Ascending aorta (tissue), 2 donors: Measurements from ENCODE around the gene PDZRN3. TPM values are rescaled to one million over a fixed set of nuclear protein-coding genes. Genes with fewer than 3 reads are reported as not detected.

Experiments
- DNase-seq, 2 donors: peaks; one replicate each; pipeline ENCODE4 v3.0.0-alpha.2; 2019; ENCODE audit warnings: low spot score in 2 of 2
- H3K27ac ChIP-seq, 2 donors: fragments of 200-600 bp; sonication (generic); one replicate each; pipeline ENCODE4 v1.5.1; 2016 to 2017; ENCODE audit warnings: mild to moderate bottlenecking in 1 of 2
- H3K27me3 ChIP-seq: fragments of 200-600 bp; sonication (generic); one replicate; pipeline ENCODE4 v1.5.1; 2017
- H3K36me3 ChIP-seq, 2 donors: fragments of 200-600 bp; sonication (generic); one replicate each; pipeline ENCODE4 v1.5.1; 2016
- H3K4me1 ChIP-seq, 2 donors: fragments of 200-600 bp; sonication (generic); one replicate each; pipeline ENCODE4 v1.5.1; 2016 to 2017; ENCODE audit warnings: mild to moderate bottlenecking in 1 of 2
- H3K4me3 ChIP-seq, 2 donors: fragments of 200-600 bp; sonication (generic); one replicate each; pipeline ENCODE4 v1.5.1; 2016 to 2017; ENCODE audit warnings: mild to moderate bottlenecking in 1 of 2
- H3K9me3 ChIP-seq, 2 donors: fragments of 200-600 bp; sonication (generic); one replicate each; pipeline ENCODE4 v1.5.1; 2016
- CTCF ChIP-seq, 3 experiments: fragments of 200-600 bp in 2 of 3; fragments of 450-650 bp in 1 of 3; sonication (generic) in 2 of 3; IDR thresholded peaks; one replicate each; pipeline ENCODE4 v1.5.1; 2016 to 2019; ENCODE audit warnings: antibody characterized with exemption in 3 of 3, mild to moderate bottlenecking in 1 of 3, moderate library complexity in 1 of 3
- intact Hi-C: fragments of 100-400 bp; cut with DNase I; formaldehyde crosslinking; loops from one replicate; pipeline ENCODE4 v1.15.1; 2023
- total RNA-seq: library from RNA; depleted of rRNA; stranded (reverse); fragments of >200 nt; gene quantifications from one replicate; pipeline ENCODE4 v1.1.0, GENCODE V29; 2016

PDZRN3 gene
- total RNA-seq, 1 donor from 2014 or later: 71.9 TPM

- H3K9me3 ChIP-seq: no peaks in the 10 kb centered on the region
- intact Hi-C loops: loop anchor here (10.0 kb wide), 1 partner anchor 273 kb away; no protein-coding TSS in a partner anchor
- TF ChIP-seq CTCF (IDR thresholded peaks at IDR 0.05): no peak
- no peak for DNase-seq
- H3K27ac ChIP-seq: no peak overlapping the region
- no peaks in the 10 kb centered on the region for H3K36me3 ChIP-seq
- H3K4me1 ChIP-seq: peaks cover 4 to 36% of the 10 kb centered on the region in 2 donors
- H3K4me3 ChIP-seq: no peak overlapping the region
- no peaks in the 10 kb centered on the region for H3K27me3 ChIP-seq
Measured at GRCh38 chr3:73497646-73498406, 126.9 kb downstream of the PDZRN3 start.

GRCh38 chr3:73493543-73494308 lies 131.0 kb downstream of the PDZRN3 start:
- DNase-seq: no peak
- no peak for TF ChIP-seq CTCF (IDR thresholded peaks at IDR 0.05)
- H3K36me3 ChIP-seq: no peaks in the 10 kb centered on the region
- H3K27me3 ChIP-seq: no peaks in the 10 kb centered on the region
- peak overlapping the region in 1 of 2 donors; percentile 44 for H3K27ac ChIP-seq
- peaks cover 4 to 41% of the 10 kb centered on the region in 2 donors for H3K4me1 ChIP-seq
- intact Hi-C loops: loop anchor here (10.0 kb wide), 1 partner anchor 269 kb away; no protein-coding TSS in a partner anchor
- H3K9me3 ChIP-seq: no peaks in the 10 kb centered on the region
- peak overlapping the region; percentile 31 to 33 for H3K4me3 ChIP-seq

GRCh38 chr3:73492186-73492585 lies 132.6 kb downstream of the PDZRN3 start:
- intact Hi-C loops: loop anchor here (10.0 kb wide), 1 partner anchor 267 kb away; no protein-coding TSS in a partner anchor
- Histone ChIP-seq H3K27ac (no peak overlapping the region), H3K9me3 (no peaks in the 10 kb centered on the region), H3K4me3 (no peak overlapping the region), H3K36me3 (no peaks in the 10 kb centered on the region), H3K4me1 (peaks cover 4 to 52% of the 10 kb centered on the region in 2 donors), H3K27me3 (no peaks in the 10 kb centered on the region)
- TF ChIP-seq CTCF (IDR thresholded peaks at IDR 0.05): no peak
- DNase-seq: no peak

- peak overlapping the region in 1 of 2 donors; percentile 12 for H3K27ac ChIP-seq
- intact Hi-C loops: loop anchor here (10.0 kb wide), 1 partner anchor 266 kb away; no protein-coding TSS in a partner anchor
- no peak for DNase-seq
Measured at GRCh38 chr3:73491287-73491662, 133.5 kb downstream of the PDZRN3 start.

More at GRCh38 chr3:73491287-73491662, 133.5 kb downstream of the PDZRN3 start:
- peaks cover 4 to 51% of the 10 kb centered on the region in 2 donors for H3K4me1 ChIP-seq
- no peak overlapping the region for H3K4me3 ChIP-seq
- no peak for TF ChIP-seq CTCF (IDR thresholded peaks at IDR 0.05)
- H3K9me3 ChIP-seq: no peaks in the 10 kb centered on the region
- no peaks in the 10 kb centered on the region for H3K36me3 ChIP-seq
- H3K27me3 ChIP-seq: no peaks in the 10 kb centered on the region
